Measurements from ENCODE around the gene FLT1.

- TF ChIP-seq SIN3A (IDR thresholded peaks at IDR 0.05; ENCODE audit: borderline replicate concordance, insufficient read depth, low read length), result no peak
- TF ChIP-seq POLR2AphosphoS5 (IDR thresholded peaks at IDR 0.05; ENCODE audit: low read depth, low read length), result no peak
Observed at GRCh38 chr13:28438067-28438466, 56.9 kb downstream of the FLT1 start.
